ENCODE results near the gene ATP8B3. TPM values are rescaled to one million over a fixed set of nuclear protein-coding genes. Genes with fewer than 3 reads are reported as not detected.

The ATP8B3 gene
- total and polyA plus RNA-seq, 9 of the 15 experiments (the other 6 are each of a cell fraction or from before 2014, with no cell fraction given), result 1.2 to 12.3 (median 3.8) TPM

DNA sequence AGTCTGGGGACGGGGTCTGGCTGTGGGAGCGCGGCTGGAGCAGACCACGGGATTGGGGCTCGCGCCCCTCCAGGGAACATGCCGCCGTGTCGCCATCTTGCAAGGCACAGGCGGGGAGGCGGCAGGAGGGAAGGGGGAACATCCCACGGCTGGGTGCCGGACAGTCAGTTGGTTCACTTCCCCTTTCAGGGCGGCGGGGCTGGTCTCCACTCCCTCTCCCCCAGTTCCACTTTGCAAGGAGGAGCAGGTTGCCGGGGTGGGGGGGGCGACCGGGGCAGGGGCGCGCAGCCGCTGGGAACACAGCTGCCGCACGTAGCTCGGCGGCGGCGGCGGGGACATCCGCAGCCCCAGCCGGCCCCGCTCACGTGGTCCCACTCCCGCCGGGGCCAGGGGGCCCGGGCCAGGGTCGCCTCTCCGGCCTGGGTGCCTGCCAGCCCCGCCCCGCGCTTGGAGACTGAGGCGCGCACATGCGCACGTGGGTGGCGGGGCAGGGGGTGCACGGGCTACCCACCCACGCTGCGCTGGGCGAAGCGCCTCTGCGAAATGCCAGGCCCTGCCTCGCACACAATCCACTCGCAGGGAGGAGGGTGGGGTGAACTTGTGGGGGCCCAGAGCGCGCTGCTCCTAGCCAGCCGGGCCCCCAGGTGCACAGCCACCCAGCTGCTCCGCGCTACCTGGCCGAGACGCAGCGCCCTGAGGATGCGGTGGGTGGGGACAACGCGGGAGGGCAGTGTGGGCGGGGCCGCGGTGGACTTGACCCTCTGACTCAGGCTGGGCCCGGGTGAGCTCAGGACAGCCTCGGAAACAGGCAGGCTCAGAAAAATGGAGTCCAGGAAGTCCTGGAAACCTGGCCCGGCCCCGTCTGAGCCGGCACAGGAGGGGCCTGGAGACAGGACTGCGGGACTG lies 44.9 kb upstream of the ATP8B3 start (continued):
- TF ChIP-seq ZNF592 (IDR thresholded peaks at IDR 0.05) (0 out of 2 replicates have a peak, but pooled peaks have one; percentile 29), HNRNPK (IDR thresholded peaks at IDR 0.05; ENCODE audit: low read depth, low read length, poor library complexity, severe bottlenecking) (peak; percentile 96), PHB2 (IDR thresholded peaks at IDR 0.05; ENCODE audit: low read depth) (no peak; the same call in 1 of the 2 replicates), DACH1 (IDR thresholded peaks at IDR 0.05; ENCODE audit: partially characterized antibody) (peak; percentile 48), HMGN3 (IDR thresholded peaks at IDR 0.05; ENCODE audit: borderline replicate concordance, extremely low read depth, insufficient read length, low read depth, low read length) (peak; percentile 92), NFRKB (IDR thresholded peaks at IDR 0.05; ENCODE audit: low read depth) (0 out of 2 replicates have a peak, but pooled peaks have one; percentile 92), GABPB2 (CRISPR knock-in tag; conservative IDR thresholded peaks at IDR 0.05) (no peak), MTA2 (IDR thresholded peaks at IDR 0.05; ENCODE audit: low read depth) (no peak), ZNF449 (CRISPR knock-in tag; IDR thresholded peaks at IDR 0.05) (no peak), FIP1L1 (IDR thresholded peaks at IDR 0.05; ENCODE audit: low read depth, low read length, poor library complexity, severe bottlenecking) (peak; percentile 7), TBP (optimal IDR thresholded peaks at IDR 0.05; ENCODE audit: low read depth, low read length) (peak; percentile 20), CSDE1 (IDR thresholded peaks at IDR 0.05) (no peak), E2F6 (IDR thresholded peaks at IDR 0.05; ENCODE audit: borderline replicate concordance in 1 of 2, extremely low read depth in 1 of 2, insufficient read depth in 1 of 2, insufficient read length in 1 of 2, low read depth in 1 of 2, low read length in 1 of 2, poor library complexity in 1 of 2, severe bottlenecking in 1 of 2) (peak in 1 of 2 experiments; percentile 64), RBFOX2 (IDR thresholded peaks at IDR 0.05; ENCODE audit: low read depth, low read length) (peak; percentile 74), ZNF445 (CRISPR knock-in tag; IDR thresholded peaks at IDR 0.05; ENCODE audit: low read depth) (no peak), RCOR1 (IDR thresholded peaks at IDR 0.05; ENCODE audit: borderline replicate concordance in 1 of 2, low read depth in 2 of 2, low read length in 2 of 2) (peak in 1 of 2 experiments; percentile 70; a peak in 2 of 4 replicates)
- TF ChIP-seq, protein P1, sequence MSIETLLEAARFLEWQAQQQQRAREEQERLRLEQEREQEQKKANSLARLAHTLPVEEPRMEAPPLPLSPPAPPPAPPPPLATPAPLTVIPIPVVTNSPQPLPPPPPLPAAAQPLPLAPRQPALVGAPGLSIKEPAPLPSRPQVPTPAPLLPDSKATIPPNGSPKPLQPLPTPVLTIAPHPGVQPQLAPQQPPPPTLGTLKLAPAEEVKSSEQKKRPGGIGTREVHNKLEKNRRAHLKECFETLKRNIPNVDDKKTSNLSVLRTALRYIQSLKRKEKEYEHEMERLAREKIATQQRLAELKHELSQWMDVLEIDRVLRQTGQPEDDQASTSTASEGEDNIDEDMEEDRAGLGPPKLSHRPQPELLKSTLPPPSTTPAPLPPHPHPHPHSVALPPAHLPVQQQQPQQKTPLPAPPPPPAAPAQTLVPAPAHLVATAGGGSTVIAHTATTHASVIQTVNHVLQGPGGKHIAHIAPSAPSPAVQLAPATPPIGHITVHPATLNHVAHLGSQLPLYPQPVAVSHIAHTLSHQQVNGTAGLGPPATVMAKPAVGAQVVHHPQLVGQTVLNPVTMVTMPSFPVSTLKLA (conservative IDR thresholded peaks at IDR 0.05), result peak; percentile 87 to 91
